Measurements from ENCODE around the gene WDR70.

- TF ChIP-seq CTCF (IDR thresholded peaks at IDR 0.05): peak in 1 of 4 donors; percentile 7
- no peak for TF ChIP-seq POLR2A (IDR thresholded peaks at IDR 0.05)
Measured at GRCh38 chr5:37495210-37495609, 116.1 kb downstream of the WDR70 start.
